ENCODE results near the gene DLL4. TPM values are rescaled to one million over a fixed set of nuclear protein-coding genes. Genes with fewer than 3 reads are reported as not detected.
A peak's percentile ranks its signal among the peaks of the same experiment; 100 is the strongest.

DLL4 gene
- total RNA-seq, 4 donors from 2014 or later = 4.0 to 8.3 (median 5.1) TPM

DNA sequence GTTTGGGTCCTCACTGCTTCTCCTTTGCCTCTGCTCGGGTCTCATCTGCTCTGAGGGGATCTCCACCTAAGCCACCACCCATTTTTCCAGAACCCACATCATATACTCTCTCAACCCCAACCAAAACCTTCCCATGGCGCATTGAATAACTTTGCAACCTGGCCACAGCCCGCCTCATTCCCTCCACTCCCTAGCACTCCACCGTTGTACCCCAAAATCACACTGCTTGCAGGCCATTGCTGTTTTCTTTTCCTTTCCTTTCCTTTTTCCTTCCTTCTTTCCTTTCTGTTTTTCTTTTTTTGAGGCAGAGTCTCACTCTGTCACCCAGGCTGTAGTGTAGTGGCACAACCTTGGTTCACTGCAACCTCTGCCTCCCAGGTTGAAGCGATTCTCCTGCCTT lies 38.0 kb upstream of the DLL4 start:
- 82 to 91% methylated on average over 5 of the region's 5 CpGs for WGBS, 2 donors
- DNase-seq (ENCODE audit: low spot score in 2 of 2) = no peak
- intact Hi-C loops (cut with DNase I; ENCODE audit: low total_unique reads) = no loop called here
- no peak overlapping the region for H3K4me3 ChIP-seq (ENCODE audit: low read depth, poor library complexity, severe bottlenecking)
- no peak for TF ChIP-seq POLR2A (IDR thresholded peaks at IDR 0.05)

DNA sequence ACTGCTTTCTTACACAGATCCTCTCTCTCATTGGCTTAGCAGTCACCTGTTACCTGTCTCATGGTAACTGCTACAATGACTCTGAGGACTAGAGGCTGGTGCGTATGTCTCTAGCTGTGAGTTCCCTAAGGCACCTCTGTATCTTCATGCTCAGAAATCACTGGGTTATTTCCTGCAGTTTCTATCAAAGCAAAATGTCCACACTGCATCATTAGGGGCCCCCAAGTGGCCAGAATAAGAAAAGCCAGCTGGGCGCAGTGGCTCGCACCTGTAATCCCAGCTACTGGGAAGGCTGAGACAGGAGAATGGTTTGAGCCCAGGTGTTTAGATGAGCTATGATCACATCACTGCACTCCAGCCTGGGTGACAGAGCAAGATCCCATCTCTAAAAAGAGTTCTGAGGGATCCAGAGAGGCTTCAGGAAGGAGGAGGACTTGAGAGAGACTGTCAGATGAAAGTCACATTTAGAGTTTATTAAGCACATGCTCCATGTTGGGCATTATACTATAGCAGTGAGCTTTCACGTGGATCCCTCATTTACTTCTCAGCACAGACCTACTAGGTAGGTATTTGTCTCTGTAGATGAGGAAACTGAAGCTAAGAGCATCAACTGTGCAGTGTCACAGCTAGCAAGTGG lies 37.2 kb upstream of the DLL4 start:
- WGBS, 2 donors = 15 to 19% methylated on average over 4 of the region's 4 CpGs
- no peak overlapping the region for H3K4me3 ChIP-seq (ENCODE audit: low read depth, poor library complexity, severe bottlenecking)
- TF ChIP-seq, protein P1, sequence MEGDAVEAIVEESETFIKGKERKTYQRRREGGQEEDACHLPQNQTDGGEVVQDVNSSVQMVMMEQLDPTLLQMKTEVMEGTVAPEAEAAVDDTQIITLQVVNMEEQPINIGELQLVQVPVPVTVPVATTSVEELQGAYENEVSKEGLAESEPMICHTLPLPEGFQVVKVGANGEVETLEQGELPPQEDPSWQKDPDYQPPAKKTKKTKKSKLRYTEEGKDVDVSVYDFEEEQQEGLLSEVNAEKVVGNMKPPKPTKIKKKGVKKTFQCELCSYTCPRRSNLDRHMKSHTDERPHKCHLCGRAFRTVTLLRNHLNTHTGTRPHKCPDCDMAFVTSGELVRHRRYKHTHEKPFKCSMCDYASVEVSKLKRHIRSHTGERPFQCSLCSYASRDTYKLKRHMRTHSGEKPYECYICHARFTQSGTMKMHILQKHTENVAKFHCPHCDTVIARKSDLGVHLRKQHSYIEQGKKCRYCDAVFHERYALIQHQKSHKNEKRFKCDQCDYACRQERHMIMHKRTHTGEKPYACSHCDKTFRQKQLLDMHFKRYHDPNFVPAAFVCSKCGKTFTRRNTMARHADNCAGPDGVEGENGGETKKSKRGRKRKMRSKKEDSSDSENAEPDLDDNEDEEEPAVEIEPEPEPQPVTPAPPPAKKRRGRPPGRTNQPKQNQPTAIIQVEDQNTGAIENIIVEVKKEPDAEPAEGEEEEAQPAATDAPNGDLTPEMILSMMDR (IDR thresholded peaks at IDR 0.05) = no peak
- no peak for TF ChIP-seq POLR2A (IDR thresholded peaks at IDR 0.05)
- intact Hi-C loops (cut with DNase I; ENCODE audit: low total_unique reads) = no loop called here
- no peak for DNase-seq (ENCODE audit: low spot score in 2 of 2)

- 88 to 94% methylated on average over 2 of the region's 2 CpGs for WGBS, 2 donors
- TF ChIP-seq POLR2A (IDR thresholded peaks at IDR 0.05) = no peak
- TF ChIP-seq, protein P1 (IDR thresholded peaks at IDR 0.05) = no peak
- no peak overlapping the region for H3K4me3 ChIP-seq (ENCODE audit: low read depth, poor library complexity, severe bottlenecking)
- intact Hi-C loops (cut with DNase I; ENCODE audit: low total_unique reads) = no loop called here
- DNase-seq (ENCODE audit: low spot score in 2 of 2) = no peak
Observed at GRCh38 chr15:40892447-40893012, 36.6 kb upstream of the DLL4 start.

DNA sequence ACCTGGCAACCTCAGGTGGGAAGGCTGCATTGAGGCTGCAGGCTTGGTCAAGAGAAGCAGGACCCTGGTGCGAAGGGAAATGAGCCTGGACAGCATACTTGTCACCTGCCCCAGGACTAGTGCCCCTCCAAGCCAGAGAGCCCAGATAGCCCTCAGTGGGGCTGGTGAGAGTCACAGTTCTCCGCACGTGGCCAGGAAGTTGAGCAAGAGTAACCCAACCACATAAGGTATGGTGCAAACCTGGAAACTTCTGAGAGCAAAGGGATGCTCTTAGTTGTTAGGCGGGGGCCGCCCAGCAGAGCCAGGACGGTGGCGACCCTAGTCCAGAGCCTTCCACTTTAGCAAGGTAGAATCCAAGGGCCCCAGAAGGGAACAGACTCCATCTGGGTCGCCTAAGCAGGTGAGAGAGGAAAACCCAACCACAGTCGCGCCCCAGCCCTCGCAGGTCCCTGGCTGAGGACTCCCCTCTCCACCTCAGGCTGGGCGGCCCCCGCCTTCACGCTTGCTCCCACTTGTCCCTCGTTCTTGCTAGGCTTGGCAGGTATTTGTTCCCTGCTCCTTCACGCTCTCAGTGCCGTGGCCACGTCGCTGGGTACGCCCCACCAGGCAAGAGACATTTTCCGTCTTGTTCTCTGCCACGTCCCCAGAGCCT lies 36.0 kb upstream of the DLL4 start:
- 54 to 66% methylated on average over 22 of the region's 22 CpGs for WGBS, 2 donors
- DNase-seq (ENCODE audit: low spot score in 2 of 2) = peak in 1 of 2 donors; percentile 91
- no peak for TF ChIP-seq POLR2A (IDR thresholded peaks at IDR 0.05)
- TF ChIP-seq, protein P1 (IDR thresholded peaks at IDR 0.05) = no peak
- H3K4me3 ChIP-seq (ENCODE audit: low read depth, poor library complexity, severe bottlenecking) = no peak overlapping the region
- intact Hi-C loops (cut with DNase I; ENCODE audit: low total_unique reads) = no loop called here

DNA sequence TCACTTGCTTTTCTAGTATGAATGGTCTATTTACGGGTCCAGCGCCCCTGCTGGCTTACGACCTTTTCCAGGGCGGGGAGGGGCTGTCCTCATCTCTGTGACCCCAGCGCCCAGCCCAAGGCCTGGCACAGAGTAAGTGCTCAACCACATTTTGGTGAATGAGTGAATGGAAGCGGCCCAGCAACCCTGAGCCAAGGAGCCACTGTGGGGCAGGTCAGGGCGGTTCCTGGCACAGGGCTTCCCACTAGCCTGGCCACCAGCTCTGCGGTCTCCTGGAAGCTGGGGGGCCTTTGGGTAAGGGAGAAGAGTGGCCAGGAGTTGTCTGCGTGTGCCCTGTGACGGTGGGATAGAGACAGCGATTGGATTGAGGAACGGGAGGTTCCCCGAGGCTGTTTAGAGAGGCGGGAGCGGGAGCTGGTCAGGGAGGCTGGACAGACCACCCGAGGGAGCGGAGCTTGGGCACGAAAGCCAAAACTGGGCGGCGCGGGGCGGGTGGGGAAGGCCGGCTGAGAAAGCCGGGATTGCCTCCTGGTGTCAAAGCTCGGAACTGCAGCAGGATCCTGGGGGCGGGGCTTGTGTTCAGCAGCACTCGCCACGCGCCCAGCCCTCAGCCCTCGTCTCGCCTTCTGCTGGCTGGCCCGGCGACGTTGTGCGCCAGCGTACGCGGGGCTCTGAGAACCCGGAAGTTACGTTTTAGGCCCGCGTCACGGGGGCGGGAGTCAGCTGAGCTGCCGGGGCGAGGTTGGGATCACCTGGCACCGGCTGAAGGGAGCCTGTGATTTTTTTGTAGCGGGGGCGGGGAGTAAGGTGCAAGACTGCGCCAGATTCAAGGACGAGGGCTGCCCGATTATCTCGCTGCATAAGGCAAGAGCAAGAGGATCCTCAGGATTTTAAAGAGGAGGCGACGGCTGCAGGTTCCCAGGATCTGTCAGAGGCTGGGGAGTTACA lies 35.1 kb upstream of the DLL4 start, which contains the start of gene VPS18:
Gene VPS18, plus strand, starts transcription at position 718 of the 948 bp plus-strand sequence. CDS start 319 bp downstream, outside the sequence.
- TF ChIP-seq POLR2A (IDR thresholded peaks at IDR 0.05) = no peak
- TF ChIP-seq, protein P1 (IDR thresholded peaks at IDR 0.05) = peak in 1 of 3 donors; percentile 98
- WGBS, 2 donors = 2% methylated on average over 35 to 54 of the region's 55 CpGs
- intact Hi-C loops (cut with DNase I; ENCODE audit: low total_unique reads) = no loop called here
- peak; percentile 98 to 100 for DNase-seq (ENCODE audit: low spot score in 2 of 2)
- peak within 1 kb of the TSS; percentile 89 for H3K4me3 ChIP-seq (ENCODE audit: low read depth, poor library complexity, severe bottlenecking)

Data from lower leg skin (tissue), 4 donors.